ENCODE measurements around the gene GPR171. TPM values are rescaled to one million over a fixed set of nuclear protein-coding genes. Genes with fewer than 3 reads are reported as not detected.
"Not testable (repeated sequence)": the region's sequence is repeated elsewhere in the genome, so short reads cannot be mapped to it uniquely, and the experiment has no call there.

GPR171 gene
- total RNA-seq, 1 experiment from 2014 or later, result not detected

DNA sequence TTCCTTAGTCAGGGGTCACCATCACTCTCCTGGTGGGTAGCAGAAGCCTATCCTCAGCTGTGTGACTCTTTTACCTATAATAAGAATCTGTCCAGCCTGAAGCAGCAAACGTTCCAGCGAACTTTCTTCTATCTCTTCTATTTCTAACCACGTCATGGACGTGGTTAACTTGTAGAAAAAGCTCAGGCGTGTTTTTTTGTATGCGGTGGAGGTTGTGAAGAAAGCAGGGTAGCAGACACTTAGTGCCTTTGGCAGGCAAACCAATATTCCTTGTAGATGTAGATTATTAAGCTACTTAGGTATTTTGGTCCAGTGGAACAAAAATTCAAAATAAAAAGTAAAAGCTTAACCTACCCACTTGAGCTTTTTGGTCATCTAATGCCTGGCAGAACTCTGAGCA, 31.8 kb upstream of the GPR171 start:
- H3K4me3 ChIP-seq (ENCODE audit: low read depth in 2 of 2, low read length in 2 of 2), result no peak overlapping the region
- no peak overlapping the region for H3K27ac ChIP-seq (ENCODE audit: low read length)
- no peak for ATAC-seq
- DNase-seq (ENCODE audit: low read depth, low spot score), result no peak
- no peaks in the 10 kb centered on the region for H3K4me1 ChIP-seq (ENCODE audit: control insufficient read depth, insufficient read depth, low read length)
- TF ChIP-seq POLR2AphosphoS5 (IDR thresholded peaks at IDR 0.05; ENCODE audit: low read depth, low read length), result no peak
- TF ChIP-seq SIN3A (IDR thresholded peaks at IDR 0.05; ENCODE audit: borderline replicate concordance, insufficient read depth, low read depth, low read length), result no peak
- no peak for TF ChIP-seq TCF7L2 (IDR thresholded peaks at IDR 0.05; ENCODE audit: low read depth, low read length)
- no peak for TF ChIP-seq CTCF (IDR thresholded peaks at IDR 0.05)
- no peak for TF ChIP-seq REST (IDR thresholded peaks at IDR 0.05; ENCODE audit: insufficient read depth in 1 of 2, low read depth in 2 of 2, low read length in 1 of 2)
- no TSS peak for BruUV-seq (replicated peaks)
- CTCF ChIA-PET, result no interaction called here
- intact Hi-C loops (cut with micrococcal nuclease; ENCODE audit: unreplicated experiment) (no loop called here), in situ Hi-C loops (cut with HindIII; ENCODE audit: low pct_unique_long_range_greater_than_20kb, low sequenced_read_pairs) (no loop called here)
- H3K9me3 ChIP-seq (ENCODE audit: control insufficient read depth, insufficient read depth, low read depth, low read length), result no peaks in the 10 kb centered on the region
- POLR2A ChIA-PET, result no interaction called here
- H3K36me3 ChIP-seq (ENCODE audit: control insufficient read depth, insufficient read depth, low read length), result no peaks in the 10 kb centered on the region
- no peaks in the 10 kb centered on the region for H3K27me3 ChIP-seq (ENCODE audit: control insufficient read depth, insufficient read depth, low read length)

DNA sequence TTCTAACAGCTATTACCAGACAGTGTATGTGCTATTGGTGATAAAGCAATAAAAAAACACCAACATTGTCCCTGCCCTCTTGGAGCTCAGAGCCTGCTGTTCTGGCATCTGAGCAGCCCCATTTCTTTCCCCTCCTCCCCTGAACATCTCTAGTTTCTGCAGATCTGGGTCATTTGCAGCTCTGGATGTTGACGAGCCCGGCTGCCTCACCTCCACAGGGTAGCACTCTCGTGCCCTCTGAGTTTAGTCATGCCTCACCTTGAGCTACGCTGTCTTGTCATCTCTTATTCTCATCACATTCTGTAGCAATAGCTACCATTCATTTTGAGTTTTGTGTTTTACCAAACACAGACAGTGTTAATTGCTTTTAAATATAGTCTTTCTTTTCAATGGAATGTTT, 30.0 kb upstream of the GPR171 start:
- intact Hi-C loops (cut with micrococcal nuclease; ENCODE audit: unreplicated experiment) (no loop called here), in situ Hi-C loops (cut with HindIII; ENCODE audit: low pct_unique_long_range_greater_than_20kb, low sequenced_read_pairs) (no loop called here)
- no peak overlapping the region for H3K4me3 ChIP-seq (ENCODE audit: low read depth in 2 of 2, low read length in 2 of 2)
- POLR2A ChIA-PET, result no interaction called here
- no peaks in the 10 kb centered on the region for H3K27me3 ChIP-seq (ENCODE audit: control insufficient read depth, insufficient read depth, low read length)
- no peaks in the 10 kb centered on the region for H3K36me3 ChIP-seq (ENCODE audit: control insufficient read depth, insufficient read depth, low read length)
- CTCF ChIA-PET, result no interaction called here
- H3K9me3 ChIP-seq (ENCODE audit: control insufficient read depth, insufficient read depth, low read depth, low read length), result no peaks in the 10 kb centered on the region
- ATAC-seq (no peak), DNase-seq (ENCODE audit: low read depth, low spot score) (no peak)
- H3K4me1 ChIP-seq (ENCODE audit: control insufficient read depth, insufficient read depth, low read length), result no peaks in the 10 kb centered on the region
- BruUV-seq (replicated peaks), result no TSS peak
- no peak overlapping the region for H3K27ac ChIP-seq (ENCODE audit: low read length)
- TF ChIP-seq TCF7L2 (IDR thresholded peaks at IDR 0.05; ENCODE audit: low read depth, low read length) (no peak), CTCF (IDR thresholded peaks at IDR 0.05) (no peak), SIN3A (IDR thresholded peaks at IDR 0.05; ENCODE audit: borderline replicate concordance, insufficient read depth, low read depth, low read length) (no peak)

DNA sequence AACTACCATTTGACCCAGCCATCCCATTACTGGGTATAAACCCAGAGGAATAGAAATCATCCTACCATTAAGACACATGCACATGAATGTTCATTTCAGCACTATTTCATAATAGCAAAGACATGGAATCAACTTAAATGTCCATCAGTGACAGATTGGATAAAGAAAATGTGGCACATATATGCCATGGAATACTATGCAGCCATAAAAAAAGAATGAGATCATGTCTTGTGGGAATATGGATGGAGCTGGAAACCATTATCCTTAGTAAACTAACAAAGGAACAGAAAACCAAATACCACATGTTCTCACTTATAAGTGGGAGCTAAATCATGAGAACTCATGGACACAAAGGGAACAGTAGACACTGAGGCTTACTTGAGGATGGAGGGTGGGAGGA, 29.4 kb upstream of the GPR171 start:
- H3K9me3 ChIP-seq (ENCODE audit: control insufficient read depth, insufficient read depth, low read depth, low read length); CTCF ChIA-PET; intact Hi-C loops (cut with micrococcal nuclease; ENCODE audit: unreplicated experiment); H3K36me3 ChIP-seq (ENCODE audit: control insufficient read depth, insufficient read depth, low read length); ATAC-seq; H3K27ac ChIP-seq (ENCODE audit: low read length); BruUV-seq (replicated peaks); POLR2A ChIA-PET; DNase-seq (ENCODE audit: low read depth, low spot score); in situ Hi-C loops (cut with HindIII; ENCODE audit: low pct_unique_long_range_greater_than_20kb, low sequenced_read_pairs); H3K27me3 ChIP-seq (ENCODE audit: control insufficient read depth, insufficient read depth, low read length); H3K4me3 ChIP-seq (ENCODE audit: low read depth in 2 of 2, low read length in 2 of 2); H3K4me1 ChIP-seq (ENCODE audit: control insufficient read depth, insufficient read depth, low read length): not testable (repeated sequence)
